COLO829 (cell line): Measurements from ENCODE around the gene DCAF17.
"Not testable (repeated sequence)": the region's sequence is repeated elsewhere in the genome, so short reads cannot be mapped to it uniquely, and the experiment has no call there.

Source experiments
- DNase-seq: peaks from one replicate; pipeline ENCODE4 v3.0.0; 2012; ENCODE audit warnings: low spot score

DCAF17 gene

DNA sequence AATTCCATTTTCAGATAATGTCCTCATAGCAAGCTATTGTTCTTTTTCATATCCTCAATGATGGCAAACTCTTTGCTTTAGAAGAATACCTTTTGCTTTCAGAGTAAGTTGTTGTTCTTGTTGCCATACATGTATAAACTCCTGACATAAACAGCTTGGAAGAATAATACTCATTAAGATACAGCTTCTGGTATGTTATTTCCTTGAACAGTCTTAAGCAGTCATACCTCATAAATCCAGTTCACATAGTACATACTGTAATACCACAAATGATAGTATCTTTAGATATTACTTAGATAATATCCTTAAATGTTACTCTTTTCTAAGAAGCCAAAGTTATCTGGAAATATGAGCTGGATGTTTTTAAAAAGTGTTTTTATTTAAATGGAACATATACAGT is 23.4 kb upstream of the DCAF17 start:
- no peak for DNase-seq

DNA sequence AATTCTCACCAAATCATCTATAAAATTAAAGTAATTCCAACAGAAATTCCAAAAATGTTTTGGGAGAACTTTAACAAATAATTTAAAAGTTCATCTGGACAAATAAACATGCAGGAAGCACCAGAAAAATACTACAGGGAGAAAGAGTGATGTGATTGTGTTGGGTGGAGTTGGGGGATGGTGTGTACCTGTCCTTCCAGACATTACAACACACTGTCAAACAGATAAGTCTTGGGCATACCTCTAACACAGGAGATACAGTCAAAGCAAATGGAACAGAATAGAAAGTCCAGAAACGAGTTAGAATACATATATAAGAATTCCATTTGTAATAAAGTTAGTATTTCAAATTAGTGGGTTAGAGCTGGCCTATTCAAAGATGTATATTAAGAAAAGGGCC is 22.8 kb upstream of the DCAF17 start:
- no peak for DNase-seq

DNA sequence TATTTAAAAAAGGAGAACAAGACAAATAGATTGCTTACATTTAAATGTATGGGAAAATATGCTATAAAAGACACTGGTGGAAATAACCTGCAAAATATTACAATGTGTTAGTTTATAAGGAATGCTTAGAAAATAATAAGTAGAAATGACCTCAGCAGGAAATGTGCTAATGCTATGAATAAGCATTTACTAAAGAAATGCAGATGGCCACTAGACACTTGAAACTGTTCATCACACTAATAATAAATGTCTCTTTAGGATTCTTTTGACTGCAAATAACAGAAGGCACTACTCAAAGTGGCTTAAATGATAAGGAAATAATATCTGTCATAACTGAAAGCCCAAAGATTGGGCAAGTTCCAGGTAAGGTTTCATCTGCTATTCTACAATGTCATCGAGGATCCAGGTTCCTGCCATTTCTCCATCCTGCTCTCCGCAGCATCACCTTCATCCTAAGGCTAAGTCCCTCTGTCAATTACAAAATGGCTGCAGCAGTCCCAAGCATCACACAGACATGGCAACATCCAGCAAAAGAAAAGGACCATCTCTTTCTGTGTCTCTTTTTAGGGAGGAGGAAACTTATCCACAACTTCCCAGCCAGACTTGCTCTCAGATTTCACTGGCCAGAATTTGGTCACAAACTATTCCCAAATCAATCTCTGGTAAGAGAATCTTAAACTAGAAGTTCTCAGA is 22.1 kb upstream of the DCAF17 start:
- DNase-seq = no peak

DNA sequence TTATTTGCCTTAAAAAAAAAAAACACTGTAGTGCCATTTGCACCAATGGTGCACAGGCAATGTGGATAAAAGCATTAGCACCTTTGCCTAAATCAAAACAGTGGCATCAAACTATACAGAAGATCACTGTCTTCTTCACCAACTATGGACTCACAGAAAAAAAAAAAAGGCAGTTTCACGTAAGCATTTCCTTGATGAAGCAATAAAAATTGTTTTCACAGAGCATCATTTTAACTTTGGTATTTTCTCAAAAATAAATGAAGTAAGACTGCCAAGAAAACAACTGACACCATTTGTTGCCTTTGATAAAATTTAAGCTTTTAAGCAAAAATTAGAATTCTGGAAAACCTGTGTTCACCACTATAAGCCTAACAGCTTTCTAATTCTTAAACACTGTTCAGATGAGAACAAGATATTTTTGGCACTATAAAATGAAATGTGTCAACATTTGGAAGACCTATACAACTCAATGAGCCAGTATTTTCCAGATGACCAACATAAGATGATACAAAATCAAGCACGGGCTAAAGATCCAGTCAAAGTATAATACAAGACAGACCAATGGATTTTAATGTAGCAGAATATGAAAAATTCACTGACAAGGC is 21.4 kb upstream of the DCAF17 start:
- no peak for DNase-seq

DNA sequence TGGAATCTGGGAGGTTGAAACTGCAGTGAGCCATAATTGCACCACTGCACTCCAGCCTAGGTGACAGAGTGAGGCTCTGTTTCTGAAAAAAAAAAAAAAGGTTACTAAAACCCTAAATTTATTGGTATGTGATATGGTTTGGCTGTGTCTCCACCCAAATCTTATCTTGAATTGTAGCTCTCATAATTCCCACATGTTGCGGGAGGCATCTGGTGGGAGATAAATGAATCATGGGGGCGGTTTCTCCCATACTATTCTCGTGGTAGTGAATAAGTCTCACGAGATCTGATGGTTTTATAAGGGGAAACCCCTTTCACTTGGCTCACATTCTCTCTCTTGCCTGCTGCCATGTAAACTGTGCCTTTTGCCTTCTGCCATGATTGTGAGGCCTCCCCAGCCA is 19.4 kb upstream of the DCAF17 start:
- not testable (repeated sequence) for DNase-seq

DNA sequence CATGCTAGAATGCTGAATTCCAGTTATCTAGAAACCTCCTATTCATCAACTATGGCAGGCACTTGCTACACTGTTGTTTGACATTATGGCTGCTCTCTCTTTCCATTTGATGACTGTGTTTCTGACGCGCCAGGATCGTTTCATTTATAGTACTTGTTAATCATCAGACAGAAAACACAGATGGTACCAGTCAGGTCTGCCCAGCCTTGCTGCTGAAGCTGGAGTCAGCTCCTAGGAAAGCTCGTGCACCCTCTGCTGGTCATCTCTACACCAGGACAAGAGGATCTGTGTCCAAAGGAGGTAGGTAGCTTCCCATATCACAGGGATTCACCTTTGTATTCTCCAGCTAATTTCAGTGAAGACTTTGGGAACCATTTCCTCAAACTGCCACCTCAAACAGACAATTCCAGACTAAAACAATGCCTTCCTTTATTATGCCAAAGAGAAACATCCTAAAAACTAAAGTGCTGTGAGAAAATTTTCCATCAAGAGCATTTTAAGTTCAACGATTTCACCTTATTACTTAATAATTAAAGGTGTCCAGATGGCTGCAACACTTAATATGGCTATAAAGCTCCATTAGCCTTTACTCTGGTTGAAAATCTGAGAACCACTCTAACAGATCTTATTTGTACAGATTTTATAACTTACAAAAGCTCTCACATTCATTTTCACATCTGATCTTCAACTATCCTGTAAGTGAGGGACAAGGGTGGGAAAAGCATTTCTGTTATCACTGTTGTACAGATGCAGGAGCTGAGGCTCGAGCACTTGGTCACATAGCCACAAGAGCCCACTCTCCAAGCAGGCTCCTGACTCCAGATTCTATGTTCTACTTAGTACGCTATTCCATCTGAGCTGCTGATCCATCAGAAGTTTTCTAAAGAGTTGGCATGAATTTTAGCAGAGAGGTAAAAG is 17.8 kb upstream of the DCAF17 start:
- peak; percentile 63 for DNase-seq

DNA sequence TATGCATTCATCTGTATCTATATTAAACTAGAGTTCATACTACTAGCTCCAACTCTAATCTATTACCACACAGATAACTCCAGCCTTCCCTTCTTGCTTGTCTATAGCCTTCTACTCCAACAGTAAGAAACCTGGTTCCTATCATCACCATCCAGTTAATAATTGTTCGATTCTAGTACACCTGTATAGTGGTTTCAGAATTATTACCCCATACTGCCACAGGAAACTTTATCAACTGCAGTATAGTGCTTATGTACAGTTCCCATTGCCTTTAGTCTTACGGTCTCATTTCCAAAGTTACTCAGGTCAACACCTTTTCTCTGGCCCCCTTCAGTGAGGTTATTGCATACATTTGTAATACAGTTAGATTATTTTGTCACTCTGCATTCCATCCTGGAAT is 14.7 kb upstream of the DCAF17 start:
- no peak for DNase-seq

DNA sequence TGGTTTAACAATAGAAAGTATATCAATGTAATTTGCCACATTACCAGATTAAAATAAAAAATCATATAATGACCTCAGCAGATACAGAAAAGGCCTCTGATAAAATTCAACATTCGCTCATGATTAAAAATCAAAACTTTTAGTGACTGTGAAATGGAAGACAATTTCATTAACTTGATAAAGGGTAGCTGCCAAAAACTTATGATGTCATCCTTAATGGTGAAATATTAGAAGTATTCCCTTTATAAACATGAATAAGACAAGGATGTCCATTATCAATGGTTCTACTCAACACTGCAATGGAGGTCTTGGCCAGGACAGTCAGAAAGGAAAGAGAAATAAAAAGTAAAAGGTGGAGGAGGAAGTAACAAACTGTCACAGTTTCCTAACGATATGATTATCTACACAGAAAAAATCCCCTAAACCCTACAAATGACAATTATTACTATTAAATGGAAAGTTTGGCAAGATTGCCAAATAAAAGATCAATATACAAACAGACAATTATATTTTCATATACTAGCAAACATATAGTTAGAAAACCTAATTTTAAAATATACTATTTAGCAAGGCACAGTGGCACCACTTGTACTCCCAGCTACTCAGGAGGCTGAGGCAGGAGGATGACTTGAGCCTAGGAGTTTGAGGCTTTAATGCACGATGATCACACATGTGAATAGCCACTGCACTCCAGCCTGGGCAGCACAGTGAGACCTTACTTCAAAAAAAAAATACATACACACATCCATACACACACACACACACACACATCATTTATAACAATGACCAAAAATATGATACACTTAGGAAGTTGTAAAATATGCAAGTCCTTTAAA is 13.1 kb upstream of the DCAF17 start:
- DNase-seq = no peak

DNA sequence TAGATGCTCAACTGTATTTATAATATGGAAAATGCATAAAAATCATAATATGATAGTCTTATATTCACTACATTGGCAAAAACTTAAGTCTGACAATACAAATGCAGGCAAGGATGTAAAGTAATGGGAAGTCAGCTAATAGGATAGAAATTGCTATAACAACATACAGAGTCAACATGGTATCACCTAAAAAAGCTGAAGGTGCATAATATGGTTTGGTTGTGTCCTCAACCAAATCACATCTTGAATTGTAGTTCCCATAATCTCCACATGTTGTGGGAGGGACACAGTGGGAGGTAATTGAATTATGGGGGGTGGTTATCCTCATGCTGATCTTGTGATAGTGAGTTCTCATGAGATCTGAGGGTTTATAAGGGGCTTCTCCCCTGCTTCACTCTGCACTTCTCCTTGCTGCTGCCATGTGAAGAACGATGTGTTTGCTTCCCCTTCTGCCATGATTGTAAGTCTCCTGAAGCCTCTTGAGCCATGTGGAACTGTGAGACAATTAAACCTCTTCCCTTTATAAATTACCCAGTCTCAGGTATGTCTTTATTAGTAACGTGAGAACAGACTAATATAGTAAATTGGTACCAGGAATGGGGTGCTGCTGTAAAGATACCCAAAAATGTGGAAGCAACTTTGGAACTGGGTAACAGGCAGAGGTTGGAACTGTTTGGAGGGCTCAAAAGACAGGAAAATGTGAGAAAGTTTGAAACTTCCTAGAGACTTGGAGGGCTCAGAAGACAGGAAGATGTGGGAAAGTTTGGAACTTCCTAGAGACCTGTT is 11.1 kb upstream of the DCAF17 start:
- not testable (repeated sequence) for DNase-seq

DNA sequence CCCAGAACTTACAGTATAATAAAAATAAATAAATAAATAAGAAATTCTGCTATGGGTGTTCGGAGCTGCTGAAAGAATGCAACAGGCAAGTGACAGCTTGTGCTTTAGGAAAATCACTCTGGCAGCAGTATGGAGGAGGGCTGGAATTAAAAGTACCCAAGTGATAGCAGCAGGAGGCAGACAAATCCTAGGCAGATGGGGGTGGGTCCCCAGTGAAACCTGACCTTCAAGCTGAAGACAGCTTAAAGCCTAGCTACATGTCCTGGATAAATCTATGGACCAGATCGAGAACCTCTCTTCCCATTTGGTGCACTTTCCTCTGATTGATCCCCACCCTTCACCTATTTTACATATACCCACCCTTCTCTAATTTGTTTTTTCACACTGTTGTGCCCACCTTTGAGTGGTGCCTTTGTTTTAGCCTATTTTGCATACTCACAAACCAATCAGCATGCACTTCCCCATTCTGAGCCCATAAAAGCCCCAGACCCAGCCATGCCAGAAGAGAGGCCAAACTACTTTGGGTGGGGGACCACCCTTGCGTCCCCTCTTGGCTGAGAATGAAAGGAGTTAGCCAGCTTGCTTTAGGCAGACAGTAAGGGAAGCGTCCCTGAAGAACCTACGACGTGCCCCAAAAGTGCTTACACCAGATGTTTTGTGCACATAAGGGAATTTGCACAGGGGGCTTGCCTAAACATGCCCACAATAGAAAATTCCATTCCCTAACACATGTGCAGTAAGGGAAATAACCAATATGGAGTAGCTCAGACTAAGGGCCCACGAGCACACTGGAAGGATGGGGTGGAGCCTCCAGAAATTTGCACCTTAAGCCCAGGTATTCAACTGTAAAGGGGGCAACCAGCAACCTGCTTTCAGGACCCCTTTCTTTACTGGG is 3.3 kb upstream of the DCAF17 start:
- DNase-seq = no peak

DNA sequence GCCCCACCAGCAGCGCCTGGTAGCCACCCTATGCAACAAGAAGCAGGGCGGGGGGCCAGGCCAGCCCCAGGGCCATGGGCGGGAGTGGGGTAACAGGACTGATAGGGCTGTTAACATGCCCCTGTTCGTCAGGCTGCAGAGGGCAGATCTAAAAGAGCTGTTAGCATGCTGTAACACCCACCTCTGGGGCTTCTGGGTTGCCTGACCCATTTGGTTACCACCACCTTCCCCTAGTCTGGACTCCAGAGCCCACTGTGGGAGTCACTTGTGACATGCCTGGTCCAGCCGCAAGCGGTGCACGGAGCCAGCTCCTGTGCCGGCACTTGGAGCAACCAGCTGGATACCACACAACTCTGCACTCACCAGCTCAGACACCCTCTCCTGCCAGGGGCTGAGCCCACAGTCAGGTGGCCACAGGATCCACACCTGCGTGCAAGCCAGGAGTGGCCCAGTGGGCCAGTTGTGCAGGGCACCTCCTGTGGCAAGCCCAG is 2.3 kb upstream of the DCAF17 start:
- DNase-seq = no peak

DNA sequence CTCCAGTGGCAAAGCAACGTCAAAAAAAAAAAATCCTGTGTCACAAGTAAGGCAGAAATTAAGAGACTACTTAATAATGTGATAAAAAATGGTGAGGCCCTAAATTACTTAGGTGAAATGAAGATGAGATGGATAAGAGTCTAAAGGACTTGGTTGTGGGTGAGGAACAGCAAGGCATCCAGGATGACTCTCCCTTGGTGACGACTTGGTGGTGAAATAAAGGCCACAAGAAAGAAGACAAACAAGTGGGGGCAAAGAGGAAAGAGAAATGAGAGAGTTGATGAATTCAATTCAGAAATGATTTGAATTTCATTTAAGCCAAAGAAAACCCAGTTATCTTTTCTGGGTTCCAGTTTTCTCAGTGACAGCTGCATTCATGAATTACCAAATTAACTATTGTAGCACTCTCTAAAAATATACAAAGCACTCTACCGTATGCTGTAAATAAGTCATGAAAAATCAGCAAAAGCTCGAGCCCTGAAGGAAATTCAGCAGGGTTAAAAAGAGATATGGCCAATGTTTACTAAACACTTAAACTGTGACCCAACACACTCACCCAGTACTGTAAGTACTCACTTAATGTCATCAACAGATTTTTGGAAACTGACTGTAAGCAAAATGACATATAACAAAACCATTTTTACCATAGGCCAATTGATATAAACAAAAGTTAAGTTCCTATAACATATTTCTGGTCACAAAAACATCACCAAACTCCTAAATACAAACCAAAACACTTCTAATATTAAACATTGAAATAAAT is 1.6 kb upstream of the DCAF17 start:
- DNase-seq = no peak

DNA sequence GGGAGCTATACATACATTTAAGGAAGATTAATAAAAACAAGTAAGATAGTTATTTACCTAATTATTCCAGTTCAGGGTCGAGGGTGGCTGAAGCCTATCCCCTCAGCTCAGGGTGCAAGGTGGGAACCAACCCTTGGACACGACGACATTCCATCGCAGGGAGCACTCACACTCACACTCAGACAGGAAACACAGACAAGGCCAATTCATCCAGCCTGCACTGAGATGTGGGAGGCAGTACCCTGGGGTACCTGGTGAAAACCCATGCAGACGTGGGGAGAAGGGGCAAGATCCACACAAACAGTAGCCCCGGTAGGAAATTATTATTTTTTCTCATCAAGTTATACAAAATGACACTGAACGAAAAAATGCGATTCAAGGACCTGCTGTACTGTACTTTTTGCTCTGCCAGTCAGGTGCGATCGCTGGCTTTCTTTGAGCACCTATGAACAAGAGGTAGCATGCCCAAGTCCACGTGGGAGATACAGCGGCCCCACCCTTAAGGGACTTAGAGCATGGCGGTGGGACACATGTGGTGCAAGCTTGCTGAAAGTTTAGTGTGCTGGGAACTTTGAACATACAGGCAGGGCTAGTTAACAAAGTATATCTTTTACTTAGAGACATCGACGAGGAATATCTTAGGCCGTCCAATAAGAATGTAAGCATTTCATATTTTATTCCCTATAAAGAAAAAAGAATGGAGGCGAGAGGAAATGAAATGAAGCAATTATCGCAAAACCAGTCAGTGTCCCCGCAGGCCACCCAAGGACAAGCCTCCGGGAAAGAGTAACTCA is 860 bp upstream of the DCAF17 start:
- DNase-seq = no peak

DNA sequence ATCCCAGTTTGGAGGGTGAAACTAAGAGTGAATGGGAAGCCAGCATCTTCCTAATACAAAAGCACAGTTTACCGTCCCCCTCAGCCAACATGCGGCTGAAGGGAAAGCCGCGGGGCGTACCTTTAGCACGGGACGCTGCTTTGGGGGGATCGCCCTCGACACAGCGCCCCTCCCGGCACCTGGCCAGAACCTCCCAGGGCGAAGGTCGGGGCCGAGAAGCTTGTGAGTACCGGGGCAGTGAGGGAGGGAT is 338 bp upstream of the DCAF17 start, which contains the start of gene METTL8:
TSS of gene METTL8 (minus strand) at position 228 of the 250 bp plus-strand sequence. CDS start 41,805 bp downstream, outside the sequence.
- DNase-seq = no peak

DNA sequence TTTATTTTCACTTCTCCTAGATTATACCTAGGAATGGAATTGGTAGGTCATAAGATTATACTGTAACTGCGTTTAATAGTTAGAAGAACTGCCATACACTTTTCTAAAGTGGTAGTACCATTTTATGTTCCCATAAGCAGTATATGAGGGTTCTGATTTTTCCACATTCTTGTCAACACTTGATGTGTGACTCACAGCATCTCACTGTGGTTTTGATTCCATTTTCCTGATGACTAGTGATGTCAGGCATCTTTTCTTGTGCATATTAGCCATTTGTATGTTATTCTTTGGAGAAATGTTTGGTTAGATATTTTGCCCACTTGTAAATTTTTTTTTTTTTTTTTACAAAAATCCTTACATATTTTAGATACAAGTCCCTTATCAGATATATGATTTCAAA is 2.3 kb downstream of the DCAF17 start:
- no peak for DNase-seq

DNA sequence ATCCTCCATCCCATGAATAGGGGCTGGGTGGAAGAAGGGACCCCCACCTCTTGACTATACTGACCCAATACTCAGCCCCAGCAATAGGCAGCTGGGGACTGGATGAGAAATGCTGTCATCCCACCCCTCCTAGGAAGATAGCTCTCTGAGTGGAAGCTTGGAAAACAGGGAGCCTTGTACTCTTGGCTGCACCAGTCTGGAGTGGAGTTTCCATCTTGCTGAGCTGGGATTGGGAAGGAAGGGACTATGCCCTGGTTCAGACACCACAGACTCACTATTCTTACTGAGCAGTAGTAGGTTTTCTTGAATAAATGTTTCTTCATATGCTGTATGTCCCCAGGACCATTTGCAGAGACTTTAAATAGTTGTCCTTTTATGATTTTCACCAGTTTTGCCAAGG is 7.4 kb downstream of the DCAF17 start:
- no peak for DNase-seq

DNA sequence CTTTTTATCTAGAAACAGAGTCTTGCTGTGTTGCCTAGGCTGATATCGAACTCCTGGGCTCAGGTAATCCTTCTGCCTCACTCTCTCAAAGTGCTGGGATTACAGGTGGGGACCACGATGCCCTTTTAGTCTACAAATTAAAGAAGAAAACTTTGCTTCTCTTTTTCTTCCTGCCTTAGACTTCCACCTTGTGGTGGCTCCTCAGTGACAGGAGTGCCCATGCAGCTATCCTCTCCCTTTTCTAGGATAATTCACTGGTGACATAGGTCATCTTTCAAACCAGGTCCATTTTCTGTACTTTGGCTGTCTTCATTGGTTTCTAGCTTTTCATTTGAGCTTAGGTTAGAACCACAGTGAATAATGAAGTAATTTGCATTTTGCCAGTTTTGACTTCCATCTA is 13.6 kb downstream of the DCAF17 start:
- DNase-seq = no peak

DNA sequence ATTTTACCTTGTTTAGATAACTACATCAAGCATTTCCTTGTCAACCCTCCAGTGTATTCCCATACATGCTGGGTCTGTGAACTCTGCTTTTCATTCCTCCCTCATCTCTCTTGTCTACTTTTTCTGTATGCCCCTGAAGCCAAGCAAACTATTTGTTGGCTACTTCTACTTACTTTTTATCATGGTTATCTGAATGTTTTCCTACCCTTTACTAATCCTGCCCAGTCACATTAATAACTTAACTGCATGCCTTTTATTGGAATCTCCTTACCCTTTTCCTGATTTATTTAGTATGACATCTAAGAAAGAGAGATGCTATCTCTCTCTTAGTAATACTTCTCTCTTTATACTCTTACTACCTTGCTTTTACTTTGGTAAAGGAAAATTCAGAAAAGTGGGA is 17.0 kb downstream of the DCAF17 start:
- DNase-seq = no peak

DNA sequence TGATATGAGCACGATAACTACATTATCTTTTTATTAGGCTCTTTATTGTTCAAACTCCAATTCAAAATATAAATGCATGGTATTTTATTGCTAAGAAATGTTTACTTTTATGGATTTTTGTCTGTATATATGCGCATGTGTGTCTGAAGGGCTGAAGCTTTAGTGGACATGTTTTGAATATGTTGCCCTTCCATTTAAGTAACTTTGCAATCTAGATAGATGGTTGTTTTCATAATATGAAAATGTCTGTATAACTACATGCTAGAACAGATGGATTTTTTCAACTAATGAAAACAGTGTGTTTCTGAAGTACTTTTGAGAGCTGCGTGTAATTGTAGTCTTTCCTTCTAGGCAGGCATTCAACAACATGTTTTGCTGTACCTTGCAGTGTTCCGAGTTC is 18.7 kb downstream of the DCAF17 start:
- DNase-seq = no peak
